Prostate gland (tissue), 2 donors: Measurements from ENCODE around the gene MYO1A.

Experiments
- CTCF ChIP-seq, 4 experiments: fragments of 200-600 bp in 2 of 4; fragments of 450-650 bp in 2 of 4; sonication (generic) in 2 of 4; IDR thresholded peaks; 1 replicate in 3 of 4; 2 replicates in 1 of 4; pipeline ENCODE4 v1.5.1; 2016 to 2019; ENCODE audit warnings: antibody characterized with exemption in 4 of 4, mild to moderate bottlenecking in 2 of 4, moderate library complexity in 2 of 4
- POLR2A ChIP-seq: fragments of 450-650 bp; IDR thresholded peaks from one replicate; pipeline ENCODE4 v1.6.1; 2016; ENCODE audit warnings: antibody characterized with exemption, mild to moderate bottlenecking
- POLR2AphosphoS5 ChIP-seq: sonication (generic); formaldehyde crosslinking; IDR thresholded peaks from one replicate; pipeline ENCODE4 v1.6.1; 2017; ENCODE audit warnings: antibody characterized with exemption

- no peak for TF ChIP-seq POLR2AphosphoS5
- TF ChIP-seq CTCF (IDR thresholded peaks at IDR 0.05): no peak
- no peak for TF ChIP-seq POLR2A
Measured at GRCh38 chr12:57091638-57092528, 42.0 kb upstream of the MYO1A start.
